Stimulated activated CD8-positive, alpha-beta memory T cell treated with anti-CD3 and anti-CD28 coated beads, Interleukin-15, amount 100 ng/mL, for 4 hours (primary cell): ENCODE measurements around the gene IFIH1.

ENCODE experiments used
- DNase-seq, 2 donors: peaks; one replicate each; pipeline ENCODE4 v3.0.0-alpha.2; 2020; ENCODE audit warnings: low read depth in 2 of 2

IFIH1 gene

DNA sequence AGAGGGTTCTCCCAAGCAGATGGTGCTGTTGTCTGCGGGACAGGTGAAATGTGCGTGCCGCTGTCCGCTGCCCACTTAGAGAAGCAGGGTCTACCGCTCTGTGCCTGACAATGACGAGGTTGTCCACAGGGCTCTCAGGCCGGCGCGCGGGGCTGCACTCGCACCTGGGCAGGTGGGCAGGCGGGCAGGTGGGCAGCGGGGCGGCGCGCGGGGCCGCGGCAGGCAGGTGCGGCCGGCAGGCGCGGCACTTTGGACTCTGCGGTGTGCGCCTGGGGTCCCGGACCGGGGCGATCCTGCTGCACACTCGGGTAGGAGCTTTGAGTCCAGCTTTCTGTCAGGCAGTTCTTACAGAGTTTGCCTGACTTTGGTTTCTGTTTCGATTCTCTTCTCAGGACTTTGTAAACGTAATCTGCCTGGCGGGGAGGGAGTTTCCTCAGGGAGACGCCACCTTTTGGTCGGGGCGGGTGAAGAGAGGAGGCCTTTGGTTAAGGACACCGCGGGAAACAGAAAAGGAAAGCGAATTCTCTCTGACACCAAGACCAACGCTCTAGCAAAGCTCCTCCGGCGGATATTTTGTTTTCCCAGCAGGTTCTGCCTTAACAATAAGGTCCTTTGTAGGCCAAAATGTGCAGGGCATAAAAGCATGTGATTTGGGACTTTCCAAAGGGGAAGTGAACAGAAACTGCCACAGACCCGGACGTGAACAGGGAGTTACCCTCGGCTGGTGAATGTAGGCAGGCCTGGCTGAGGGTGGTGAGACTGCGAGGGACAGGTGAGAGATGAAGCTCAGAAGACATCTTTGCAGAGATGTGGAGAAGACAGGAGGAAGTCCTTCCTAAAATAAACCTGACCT is at the start of gene IFIH1:
TSS of gene IFIH1 (minus strand) at position 357 of the 853 bp plus-strand sequence. CDS start 377 bp downstream, outside the sequence.
- peak; percentile 50 to 53 for DNase-seq

DNA sequence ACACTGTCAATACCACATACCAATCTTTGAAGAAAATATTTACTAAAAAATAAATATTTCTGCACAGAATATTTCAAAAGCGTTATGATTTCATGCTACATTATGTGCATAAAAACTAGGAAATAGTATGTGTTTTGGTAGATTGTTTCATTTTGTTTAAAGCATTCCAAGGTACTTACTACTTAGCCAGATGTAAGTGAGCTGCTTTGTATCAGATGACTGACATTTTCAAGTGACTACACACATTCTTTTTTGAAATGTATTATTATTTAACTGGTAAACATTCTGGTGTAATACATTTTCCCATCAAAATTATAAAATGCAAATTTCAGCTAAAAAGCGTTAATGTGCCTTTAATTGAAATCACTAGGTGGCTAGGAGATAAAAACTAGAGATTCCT is 46.9 kb upstream of the IFIH1 start:
- no peak for DNase-seq

- no peak for DNase-seq
These were observed 26.1 kb upstream of the IFIH1 start for GRCh38 chr2:162344617-162344950.

DNA sequence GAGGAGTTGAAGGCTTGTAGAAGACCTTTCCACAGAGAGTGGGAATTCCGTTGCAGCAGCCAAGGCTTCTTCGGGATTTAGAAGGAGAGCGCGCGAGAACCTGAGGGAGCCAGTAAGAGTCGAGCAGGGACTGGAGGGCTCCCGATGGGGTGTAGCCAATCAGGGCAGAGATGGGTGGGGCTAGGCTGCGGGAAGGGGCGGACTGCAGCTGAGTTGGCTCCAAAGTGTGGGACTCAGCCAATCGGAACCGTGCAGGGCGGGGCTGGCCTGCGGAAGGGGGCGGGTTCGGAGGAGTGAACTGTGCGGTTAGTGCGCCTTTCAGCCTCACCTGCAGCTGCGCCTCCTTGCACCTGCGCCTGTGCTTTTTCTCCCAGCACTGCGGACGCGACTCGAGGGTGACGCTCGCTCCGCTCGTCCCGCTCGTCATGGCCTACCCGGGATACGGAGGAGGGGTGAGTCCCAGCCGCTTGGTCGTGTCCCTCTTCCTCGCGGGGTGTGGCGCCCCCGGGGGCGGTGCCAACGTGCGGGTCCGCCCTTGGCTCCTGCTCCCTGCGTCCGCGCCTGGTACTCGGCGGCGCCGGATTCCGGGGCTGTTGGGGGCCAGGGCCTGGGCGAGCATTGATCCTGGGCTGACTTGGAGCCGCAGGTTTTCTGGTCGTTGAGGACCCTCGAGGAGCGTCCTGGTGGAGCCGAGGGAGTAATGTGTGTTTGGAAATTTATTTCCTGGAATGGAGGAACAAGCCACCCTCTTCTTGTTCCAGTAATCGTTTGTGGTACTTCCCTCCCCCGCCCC is 25.5 kb upstream of the IFIH1 start, which contains the start of gene GCA:
TSS of gene GCA (plus strand) at position 309 of the 793 bp plus-strand sequence. CDS start at position 426, 117 bp downstream.
- DNase-seq, result peak; percentile 95 to 96

GRCh38 chr2:162343492-162343823 is 25.0 kb upstream of the IFIH1 start:
- no peak for DNase-seq

DNA sequence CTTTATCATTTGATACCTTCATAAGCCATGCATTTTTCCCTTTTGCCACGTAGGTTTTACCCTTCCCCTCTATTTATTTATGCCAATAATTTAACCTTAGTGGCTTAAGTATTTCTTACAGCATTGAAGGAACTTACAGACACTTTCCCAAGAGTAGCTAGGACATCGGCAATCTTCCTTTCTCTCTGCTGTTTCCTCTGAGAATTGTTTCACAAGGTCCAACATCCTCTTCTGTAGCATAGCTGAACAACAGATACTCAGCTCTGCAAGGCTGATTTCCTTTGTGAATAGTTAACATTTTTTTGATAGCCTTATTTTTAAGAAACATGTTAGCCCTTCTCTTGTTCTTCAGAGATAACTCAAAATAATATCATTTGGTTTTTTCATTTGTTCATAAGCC is 24.4 kb upstream of the IFIH1 start:
- DNase-seq, result no peak

DNA sequence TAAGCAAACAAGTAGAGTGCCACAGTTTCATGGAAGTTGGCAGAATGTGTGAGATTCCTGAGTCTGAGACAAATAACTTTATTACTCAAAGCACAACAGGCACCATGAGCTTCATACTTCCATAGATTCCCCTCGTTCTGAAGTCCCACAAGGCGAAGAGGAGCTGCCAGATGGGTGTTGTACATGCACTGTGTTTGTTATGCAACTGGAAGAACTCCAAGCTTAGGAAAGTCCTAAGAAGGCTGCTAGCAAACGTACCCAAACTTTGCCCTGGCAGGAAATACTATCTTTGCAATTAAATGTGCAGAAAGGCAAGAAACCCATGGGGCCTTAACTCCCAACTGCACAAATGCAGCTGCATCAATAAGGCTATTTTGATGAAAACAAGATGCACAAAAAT is 23.8 kb upstream of the IFIH1 start:
- DNase-seq, result no peak

GRCh38 chr2:162340822-162341221 is 22.3 kb upstream of the IFIH1 start:
- DNase-seq, result no peak

- no peak for DNase-seq
These were observed 19.4 kb upstream of the IFIH1 start for GRCh38 chr2:162337868-162338267.

DNA sequence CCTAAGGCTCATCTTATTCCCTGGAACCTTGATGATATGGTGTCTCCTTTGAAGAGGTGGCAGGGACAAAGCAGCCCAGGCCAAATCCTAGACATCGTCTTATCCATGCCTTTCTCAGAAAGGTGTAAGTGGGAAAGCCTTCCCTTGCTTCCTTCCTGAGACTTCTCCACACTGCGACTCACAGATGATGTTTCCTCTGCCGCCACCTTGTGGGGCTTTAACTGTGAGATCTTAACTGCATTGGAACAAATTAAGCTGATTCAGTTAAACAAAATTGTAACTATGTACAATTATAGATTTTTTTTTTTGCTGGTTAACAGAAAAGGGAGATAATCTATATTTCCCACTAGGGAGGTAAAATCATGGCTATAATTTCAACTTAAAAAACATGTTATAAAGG is 15.5 kb upstream of the IFIH1 start:
- no peak for DNase-seq

DNA sequence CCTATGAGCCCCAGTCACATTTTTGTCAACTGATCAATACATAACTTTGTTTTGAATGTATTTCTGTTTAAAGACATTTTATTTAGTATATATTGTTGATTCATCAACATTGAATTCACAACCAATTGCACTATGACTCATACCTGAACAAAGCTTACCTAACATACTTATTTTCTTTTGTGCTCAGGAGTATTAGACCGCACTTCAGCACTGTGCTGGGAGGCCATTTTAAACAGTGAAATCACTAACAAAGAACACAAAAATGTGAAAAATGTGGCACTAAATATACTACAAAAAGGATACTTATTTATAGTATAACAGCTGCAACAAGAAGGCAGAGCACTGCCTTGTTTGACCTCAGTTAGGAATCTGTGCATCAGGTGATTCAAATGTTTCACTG is 12.4 kb upstream of the IFIH1 start:
- no peak for DNase-seq

DNA sequence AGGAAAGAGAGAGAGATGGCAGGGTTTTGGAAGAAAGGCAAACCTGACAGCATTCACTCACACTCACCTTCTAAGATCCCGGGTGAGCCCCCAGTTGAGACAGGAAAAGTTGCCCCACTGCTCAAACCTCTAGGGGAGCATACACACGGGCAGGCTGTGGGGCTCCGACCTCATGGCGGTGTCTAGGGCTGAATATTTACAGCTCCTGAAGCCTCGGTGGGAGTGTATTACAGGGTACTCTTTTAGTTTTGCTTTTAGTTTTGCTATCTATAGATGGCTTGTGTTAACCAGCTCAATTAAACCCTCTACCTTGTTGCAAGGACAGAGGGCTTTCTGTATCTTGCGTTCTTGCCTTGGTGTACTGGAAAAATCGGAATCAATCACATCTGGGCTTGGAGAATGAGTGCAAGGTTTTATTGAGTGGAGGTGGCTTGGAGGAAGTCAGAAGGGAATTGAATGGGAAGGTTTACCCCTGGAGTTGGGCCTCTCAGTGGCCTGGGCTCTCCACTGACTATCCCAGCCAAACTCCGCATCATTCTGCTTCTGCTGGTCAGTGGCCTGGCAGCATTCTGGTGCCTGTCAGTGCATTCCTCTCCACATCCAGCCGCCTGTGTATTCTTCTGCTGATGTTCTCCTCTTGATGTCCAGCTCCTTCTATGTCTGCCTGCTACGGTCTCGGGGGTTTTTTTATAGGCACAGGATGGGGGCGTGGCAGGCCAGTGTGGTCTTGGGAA is 10.1 kb upstream of the IFIH1 start:
- no peak for DNase-seq

- DNase-seq, result no peak
These were observed 9.3 kb upstream of the IFIH1 start for GRCh38 chr2:162327806-162328205.

DNA sequence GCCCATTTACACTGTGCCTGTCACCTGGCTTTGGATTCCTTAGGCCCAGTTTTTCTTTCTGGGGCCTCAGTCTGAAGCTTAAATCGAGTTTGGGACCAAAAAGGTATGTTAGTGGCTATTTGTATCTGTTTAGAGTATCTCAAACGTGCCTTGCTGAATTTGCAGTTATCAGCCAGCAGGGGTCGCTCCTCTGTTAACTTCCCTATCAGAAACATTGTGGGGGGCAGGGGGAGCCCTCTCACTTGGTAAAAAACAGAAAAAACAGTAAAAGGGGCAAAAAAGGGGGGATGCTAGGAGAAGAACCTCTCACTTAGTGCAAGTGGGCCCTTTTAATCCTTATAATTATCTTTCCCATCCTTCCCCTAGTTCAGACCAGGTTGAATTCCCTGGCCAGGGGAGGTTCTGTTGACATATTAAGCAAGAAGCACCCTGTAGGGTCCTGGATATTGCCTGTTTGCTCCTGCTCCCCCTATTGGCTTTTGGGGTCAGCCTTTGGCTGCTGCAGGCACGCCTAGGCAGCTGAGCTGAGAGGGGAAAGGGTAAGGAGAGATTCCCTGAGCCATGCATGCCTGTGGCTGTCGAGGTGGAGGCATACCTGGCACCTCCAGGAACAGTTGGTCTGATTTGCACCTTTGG is 8.8 kb upstream of the IFIH1 start:
- no peak for DNase-seq

- no peak for DNase-seq
These were observed 6.5 kb upstream of the IFIH1 start for GRCh38 chr2:162324953-162325352.

GRCh38 chr2:162320864-162321517 is 2.5 kb upstream of the IFIH1 start:
- DNase-seq, result no peak

DNA sequence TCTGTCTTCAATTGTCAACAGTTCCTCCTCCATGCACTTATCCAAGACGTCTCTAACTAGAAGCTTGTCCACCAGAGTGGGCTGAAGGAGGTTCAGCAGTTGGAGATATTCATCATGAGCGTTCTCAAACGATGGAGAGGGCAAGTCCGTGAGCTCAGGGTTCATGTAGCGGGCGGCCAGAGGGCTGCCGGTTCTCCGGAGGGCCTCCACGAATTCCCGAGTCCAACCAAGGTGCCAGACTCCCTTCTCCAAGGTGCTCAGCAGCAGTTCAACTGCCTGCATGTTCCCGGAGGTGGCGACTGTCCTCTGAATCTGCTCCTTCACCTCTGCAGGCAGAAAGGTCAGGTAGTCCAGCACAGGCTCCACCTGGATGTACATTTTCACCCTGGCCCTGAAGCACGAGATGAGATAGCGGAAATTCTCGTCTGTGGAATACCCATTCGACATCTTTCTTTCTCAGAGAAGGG is 590 bp downstream of the IFIH1 start:
- DNase-seq, result no peak

- no peak for DNase-seq
These were observed 1.3 kb downstream of the IFIH1 start for GRCh38 chr2:162317058-162317742.

DNA sequence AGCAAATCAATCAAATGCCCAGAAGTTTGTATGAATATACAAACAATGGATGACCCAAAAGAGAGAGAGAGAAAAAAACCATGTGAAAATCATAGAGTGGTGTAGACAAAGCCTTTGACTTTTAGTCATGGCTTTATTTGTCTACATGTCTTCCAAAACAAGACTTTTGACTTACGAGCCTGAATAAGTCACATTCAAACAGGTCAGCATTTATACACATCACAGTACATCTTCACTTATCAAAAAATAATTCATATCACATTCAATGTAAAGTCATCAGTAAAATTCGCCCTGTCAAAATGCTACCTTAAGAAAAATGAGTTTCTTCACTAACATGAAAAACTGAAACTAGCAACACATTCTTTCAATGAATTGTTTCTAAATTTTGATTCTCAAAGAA is 1.9 kb downstream of the IFIH1 start:
- no peak for DNase-seq

DNA sequence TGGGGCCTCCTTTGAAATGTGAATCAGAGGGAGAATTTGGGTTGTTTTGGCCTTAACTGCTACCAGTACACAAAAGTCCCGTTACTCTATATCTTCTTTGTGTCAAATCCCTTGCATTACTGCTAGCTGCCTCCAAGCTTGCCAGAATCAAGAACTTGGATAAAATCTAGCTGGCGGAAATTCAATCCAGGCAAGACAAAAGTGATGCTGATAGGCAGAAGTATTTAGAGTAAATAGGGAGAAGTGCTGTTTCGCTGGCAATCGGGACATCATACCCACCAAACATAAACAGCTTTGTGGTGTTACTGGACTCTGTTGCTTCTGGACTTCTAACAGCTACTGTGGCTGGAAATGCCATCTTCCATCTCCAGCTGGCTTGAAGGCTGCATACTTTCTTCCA is 2.5 kb downstream of the IFIH1 start:
- DNase-seq, result no peak

DNA sequence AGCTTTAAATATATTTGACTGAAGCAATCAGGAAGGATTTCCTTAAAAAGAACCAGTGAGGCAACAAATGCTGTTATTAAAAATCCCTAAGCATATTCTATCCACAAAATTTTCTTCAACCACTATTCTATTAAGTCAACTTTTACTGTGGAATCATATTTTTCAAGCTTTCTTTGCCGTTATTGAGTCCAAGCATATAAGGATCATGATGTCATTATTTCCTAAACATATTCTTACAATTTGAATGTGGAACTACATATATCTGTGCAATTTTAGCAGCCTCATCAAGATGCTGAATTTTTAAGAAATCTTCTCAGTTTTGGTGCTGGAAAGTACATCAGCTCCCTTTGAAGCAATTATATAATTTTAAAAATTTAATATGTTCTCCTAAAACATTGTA is 5.6 kb downstream of the IFIH1 start:
- no peak for DNase-seq
